Measurements from ENCODE around the gene C11orf16. TPM values are rescaled to one million over a fixed set of nuclear protein-coding genes. Genes with fewer than 3 reads are reported as not detected.
A peak's percentile ranks its signal among the peaks of the same experiment; 100 is the strongest.
"Not testable (repeated sequence)": the region's sequence is repeated elsewhere in the genome, so short reads cannot be mapped to it uniquely, and the experiment has no call there.

C11orf16 gene
- not detected in 2 replicates for total RNA-seq (2014; rRNA removed; shearing (Covaris generic))

GRCh38 chr11:8932564-8933180 lies at the start of gene C11orf16:
Gene C11orf16 (minus strand): TSS chr11:8932947. CDS start chr11:8932308, 639 bp downstream.
- no peaks in the 10 kb centered on the region for H3K36me3 ChIP-seq (replicated peaks; ENCODE audit: control insufficient read depth, insufficient read depth, low read length)
- H3K27me3 ChIP-seq (ENCODE audit: control insufficient read depth, insufficient read depth, low read length), result no peaks in the 10 kb centered on the region
- no peak within 1 kb of the TSS for H3K4me3 ChIP-seq (ENCODE audit: insufficient read depth, low read depth, low read length)
- DNase-seq, result peak; percentile 66

- Histone ChIP-seq H3K4me3 (ENCODE audit: insufficient read depth, low read depth, low read length) (no peak overlapping the region), H3K36me3 (replicated peaks; ENCODE audit: control insufficient read depth, insufficient read depth, low read length) (no peaks in the 10 kb centered on the region), H3K27me3 (ENCODE audit: control insufficient read depth, insufficient read depth, low read length) (no peaks in the 10 kb centered on the region)
- no peak for DNase-seq
Observed at GRCh38 chr11:8980485-8980884, 47.7 kb upstream of the C11orf16 start.

GRCh38 chr11:8979365-8979764 lies 46.6 kb upstream of the C11orf16 start:
- not testable (repeated sequence) for H3K27me3 ChIP-seq (ENCODE audit: control insufficient read depth, insufficient read depth, low read length); H3K4me3 ChIP-seq (ENCODE audit: insufficient read depth, low read depth, low read length); H3K36me3 ChIP-seq (replicated peaks; ENCODE audit: control insufficient read depth, insufficient read depth, low read length); DNase-seq

- no peaks in the 10 kb centered on the region for H3K27me3 ChIP-seq (ENCODE audit: control insufficient read depth, insufficient read depth, low read length)
- H3K4me3 ChIP-seq (ENCODE audit: insufficient read depth, low read depth, low read length), result no peak overlapping the region
- DNase-seq, result no peak
- no peaks in the 10 kb centered on the region; the same call in 1 of the 2 replicates for H3K36me3 ChIP-seq (replicated peaks; ENCODE audit: control insufficient read depth, insufficient read depth, low read length)
Observed at GRCh38 chr11:8973121-8973520, 40.4 kb upstream of the C11orf16 start.

GRCh38 chr11:8971924-8972316 lies 39.2 kb upstream of the C11orf16 start:
- H3K36me3 ChIP-seq (replicated peaks; ENCODE audit: control insufficient read depth, insufficient read depth, low read length), result no peaks in the 10 kb centered on the region; the same call in 1 of the 2 replicates
- DNase-seq, result no peak
- H3K4me3 ChIP-seq (ENCODE audit: insufficient read depth, low read depth, low read length), result no peak overlapping the region
- H3K27me3 ChIP-seq (ENCODE audit: control insufficient read depth, insufficient read depth, low read length), result no peaks in the 10 kb centered on the region

GRCh38 chr11:8971196-8971923 lies 38.6 kb upstream of the C11orf16 start:
- no peaks in the 10 kb centered on the region for H3K27me3 ChIP-seq (ENCODE audit: control insufficient read depth, insufficient read depth, low read length)
- H3K4me3 ChIP-seq (ENCODE audit: insufficient read depth, low read depth, low read length), result no peak overlapping the region
- no peaks in the 10 kb centered on the region; the same call in 1 of the 2 replicates for H3K36me3 ChIP-seq (replicated peaks; ENCODE audit: control insufficient read depth, insufficient read depth, low read length)
- no peak for DNase-seq

- no peak overlapping the region for H3K4me3 ChIP-seq (ENCODE audit: insufficient read depth, low read depth, low read length)
- DNase-seq, result no peak
- H3K27me3 ChIP-seq (ENCODE audit: control insufficient read depth, insufficient read depth, low read length), result no peaks in the 10 kb centered on the region
- no peaks in the 10 kb centered on the region; the same call in 1 of the 2 replicates for H3K36me3 ChIP-seq (replicated peaks; ENCODE audit: control insufficient read depth, insufficient read depth, low read length)
Observed at GRCh38 chr11:8967184-8967583, 34.4 kb upstream of the C11orf16 start.

- Histone ChIP-seq H3K27me3 (ENCODE audit: control insufficient read depth, insufficient read depth, low read length) (no peaks in the 10 kb centered on the region), H3K4me3 (ENCODE audit: insufficient read depth, low read depth, low read length) (peak within 1 kb of the TSS; percentile 93), H3K36me3 (replicated peaks; ENCODE audit: control insufficient read depth, insufficient read depth, low read length) (no peaks in the 10 kb centered on the region; the same call in 1 of the 2 replicates)
- peak; percentile 94 for DNase-seq
Observed at GRCh38 chr11:8964324-8965320, 31.9 kb upstream of the C11orf16 start, which contains the start of gene TMEM9B. Gene TMEM9B (minus strand): TSS chr11:8964442. CDS start chr11:8964313, 129 bp downstream.

- DNase-seq, result peak; percentile 94
- no peaks in the 10 kb centered on the region for H3K36me3 ChIP-seq (replicated peaks; ENCODE audit: control insufficient read depth, insufficient read depth, low read length)
- H3K4me3 ChIP-seq (ENCODE audit: insufficient read depth, low read depth, low read length), result peak overlapping the region; percentile 93
- no peaks in the 10 kb centered on the region for H3K27me3 ChIP-seq (ENCODE audit: control insufficient read depth, insufficient read depth, low read length)
Observed at GRCh38 chr11:8963569-8964323, 31.0 kb upstream of the C11orf16 start.

- DNase-seq, result no peak
- H3K4me3 ChIP-seq (ENCODE audit: insufficient read depth, low read depth, low read length), result no peak overlapping the region
- no peaks in the 10 kb centered on the region for H3K27me3 ChIP-seq (ENCODE audit: control insufficient read depth, insufficient read depth, low read length)
- no peaks in the 10 kb centered on the region for H3K36me3 ChIP-seq (replicated peaks; ENCODE audit: control insufficient read depth, insufficient read depth, low read length)
Observed at GRCh38 chr11:8962841-8963240, 30.1 kb upstream of the C11orf16 start.

- no peak for DNase-seq
- Histone ChIP-seq H3K4me3 (ENCODE audit: insufficient read depth, low read depth, low read length) (no peak overlapping the region), H3K36me3 (replicated peaks; ENCODE audit: control insufficient read depth, insufficient read depth, low read length) (no peaks in the 10 kb centered on the region), H3K27me3 (ENCODE audit: control insufficient read depth, insufficient read depth, low read length) (no peaks in the 10 kb centered on the region)
Observed at GRCh38 chr11:8961401-8961800, 28.7 kb upstream of the C11orf16 start.

- no peak overlapping the region for H3K4me3 ChIP-seq (ENCODE audit: insufficient read depth, low read depth, low read length)
- H3K27me3 ChIP-seq (ENCODE audit: control insufficient read depth, insufficient read depth, low read length), result no peaks in the 10 kb centered on the region
- DNase-seq, result peak; percentile 85
- H3K36me3 ChIP-seq (replicated peaks; ENCODE audit: control insufficient read depth, insufficient read depth, low read length), result no peaks in the 10 kb centered on the region
Observed at GRCh38 chr11:8959546-8960166, 26.9 kb upstream of the C11orf16 start.

GRCh38 chr11:8956860-8957259 lies 24.1 kb upstream of the C11orf16 start:
- Histone ChIP-seq H3K27me3 (ENCODE audit: control insufficient read depth, insufficient read depth, low read length) (no peaks in the 10 kb centered on the region), H3K4me3 (ENCODE audit: insufficient read depth, low read depth, low read length) (no peak overlapping the region), H3K36me3 (replicated peaks; ENCODE audit: control insufficient read depth, insufficient read depth, low read length) (no peaks in the 10 kb centered on the region)
- DNase-seq, result no peak

Measured in H7 (cell line).